Fibroblast of pulmonary artery (primary cell): ENCODE data around the gene THOC7.
A peak's percentile ranks its signal among the peaks of the same experiment; 100 is the strongest.

Experiments used
- DNase-seq: peaks from one replicate; pipeline ENCODE4 v3.0.0-alpha.2; 2010; ENCODE audit warnings: low read depth
- H3K4me3 ChIP-seq: replicated peaks from 2 replicates; pipeline ENCODE4 v1.5.1; 2011; ENCODE audit warnings: low read depth, mild to moderate bottlenecking, control low read depth, low read length, moderate library complexity
- CTCF ChIP-seq: IDR thresholded peaks from 2 replicates; pipeline ENCODE4 v1.5.1; 2011; ENCODE audit warnings: mild to moderate bottlenecking, control low read depth, low read length, inconsistent platforms; ENCODE audit errors: missing control alignments

THOC7 gene

GRCh38 chr3:63819151-63819398 is 44.5 kb downstream of the THOC7 start, which contains the start of gene C3orf49:
C3orf49 (plus strand) TSS chr3:63819299; CDS start chr3:63819472, 173 bp downstream.
- no peak for DNase-seq
- TF ChIP-seq CTCF, result no peak
- H3K4me3 ChIP-seq, result no peak within 1 kb of the TSS

DNA sequence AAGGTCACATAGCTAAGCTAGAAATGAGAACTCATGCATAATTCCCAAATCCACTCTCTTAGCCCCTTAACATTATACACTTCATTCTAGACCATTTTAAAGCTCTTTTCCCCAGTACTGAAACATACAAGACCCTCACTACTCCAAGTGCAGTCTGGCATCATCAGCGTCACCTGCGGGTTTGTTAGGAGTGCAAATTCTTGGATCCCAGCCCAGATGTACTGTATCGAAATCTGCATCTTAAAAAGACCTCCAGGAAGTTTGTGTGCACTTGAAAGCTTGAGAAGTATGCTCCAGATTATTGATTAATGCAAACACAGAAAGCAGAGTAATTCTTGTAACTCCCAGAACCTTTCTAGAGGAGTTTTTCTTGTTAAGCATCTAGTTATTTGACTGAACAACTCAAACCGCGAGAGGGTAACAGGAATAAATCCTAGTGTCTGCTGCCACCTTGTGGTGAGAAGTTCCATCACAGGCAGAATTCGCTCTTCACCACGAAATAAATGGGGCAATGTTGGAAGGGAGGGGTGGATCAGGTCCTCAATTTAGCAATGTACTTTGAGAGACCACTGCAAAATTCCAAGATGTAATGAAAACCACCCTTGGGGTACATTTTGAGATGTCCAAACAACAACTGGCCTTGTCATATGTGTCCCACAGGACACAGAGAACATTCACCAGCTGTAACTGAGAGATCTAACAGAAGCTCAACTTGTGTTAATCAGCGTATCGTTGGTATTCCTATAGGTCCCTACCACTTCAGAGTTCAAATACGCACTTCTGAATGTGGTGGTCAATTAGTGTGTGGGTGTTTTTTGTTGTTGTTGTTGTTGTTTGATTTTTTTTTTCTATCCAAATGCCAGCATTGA is 45.1 kb downstream of the THOC7 start:
- no peak overlapping the region for H3K4me3 ChIP-seq
- peak; percentile 77 for DNase-seq
- TF ChIP-seq CTCF, result peak; percentile 84

DNA sequence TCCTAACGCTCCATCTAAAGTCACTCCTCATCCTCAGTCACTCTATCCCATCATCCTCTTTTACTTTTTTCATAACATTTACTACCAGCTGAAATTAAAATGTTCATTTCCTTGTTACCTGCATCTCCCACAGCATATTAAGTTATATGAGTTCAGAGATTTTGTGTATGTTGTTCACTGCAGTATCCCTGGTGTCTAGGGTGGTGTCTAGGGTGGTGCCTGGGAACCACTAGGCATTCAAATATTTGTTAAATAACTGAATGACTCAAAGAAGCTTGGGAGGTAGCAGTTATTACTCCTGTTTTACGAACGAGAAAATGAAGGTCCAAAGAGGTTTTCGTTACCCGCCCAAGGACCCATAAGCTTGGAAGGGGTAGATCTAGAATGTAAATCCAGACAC is 46.4 kb downstream of the THOC7 start:
- no peak for TF ChIP-seq CTCF
- DNase-seq, result no peak
- no peak overlapping the region for H3K4me3 ChIP-seq

GRCh38 chr3:63814237-63814636 is 49.4 kb downstream of the THOC7 start:
- H3K4me3 ChIP-seq, result no peak overlapping the region
- no peak for TF ChIP-seq CTCF
- DNase-seq, result peak; percentile 36

- TF ChIP-seq CTCF, result no peak
- DNase-seq, result no peak
- no peak overlapping the region for H3K4me3 ChIP-seq
Observed at GRCh38 chr3:63809607-63810006, 54.0 kb downstream of the THOC7 start.

DNA sequence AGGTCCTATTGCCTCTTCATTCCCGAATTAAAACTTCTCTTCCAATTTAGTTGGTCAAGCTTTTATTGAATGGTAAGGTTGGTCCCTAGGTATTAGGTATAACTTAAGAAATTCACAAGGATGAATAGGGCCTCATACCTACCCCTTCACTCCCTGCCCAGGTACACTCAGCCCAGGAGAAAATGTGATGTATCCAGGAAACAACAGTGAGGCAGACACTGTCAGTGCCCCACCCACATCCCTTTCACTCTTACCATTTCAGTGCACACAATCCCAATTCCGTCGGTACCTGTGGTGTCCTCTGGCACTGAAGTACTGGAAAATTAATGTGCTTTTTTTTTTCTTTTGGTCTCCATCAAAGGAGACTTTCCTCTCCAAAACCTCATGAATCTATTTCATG is 55.0 kb downstream of the THOC7 start:
- no peak for TF ChIP-seq CTCF
- DNase-seq, result no peak
- no peak overlapping the region for H3K4me3 ChIP-seq
